Glomerular endothelial cell (primary cell): ENCODE results near the gene CTNND2. TPM values are rescaled to one million over a fixed set of nuclear protein-coding genes. Genes with fewer than 3 reads are reported as not detected.
"Not testable (repeated sequence)": the region's sequence is repeated elsewhere in the genome, so short reads cannot be mapped to it uniquely, and the experiment has no call there.

ENCODE experiments used
- DNase-seq: peaks from one replicate; pipeline ENCODE4 v3.0.0-alpha.2; 2011; ENCODE audit warnings: low read depth, low spot score; ENCODE audit errors: extremely low read depth
- total RNA-seq: library from RNA; depleted of rRNA; stranded (reverse); fragments of >200 nt; gene quantifications from 2 replicates; pipeline ENCODE4 v1.2.3, GENCODE V29; 2015

Gene CTNND2
- total RNA-seq, 1 donor from 2014 or later, result not detected

- no peak for DNase-seq
These were observed 548.8 kb downstream of the CTNND2 start for GRCh38 chr5:11355491-11355890.

- no peak for DNase-seq
These were observed 557.9 kb downstream of the CTNND2 start for GRCh38 chr5:11346336-11346735.

GRCh38 chr5:11335881-11336760 is 568.1 kb downstream of the CTNND2 start:
- no peak for DNase-seq

- DNase-seq, result no peak
These were observed 569.8 kb downstream of the CTNND2 start for GRCh38 chr5:11334404-11334803.

- no peak for DNase-seq
These were observed 574.6 kb downstream of the CTNND2 start for GRCh38 chr5:11329679-11330078.

GRCh38 chr5:11324521-11325289 is 579.5 kb downstream of the CTNND2 start:
- DNase-seq, result no peak

- DNase-seq, result no peak
These were observed 580.5 kb downstream of the CTNND2 start for GRCh38 chr5:11323761-11324160.

GRCh38 chr5:11322133-11322532 is 582.1 kb downstream of the CTNND2 start:
- DNase-seq, result no peak

- no peak for DNase-seq
These were observed 584.2 kb downstream of the CTNND2 start for GRCh38 chr5:11319836-11320580.

DNA sequence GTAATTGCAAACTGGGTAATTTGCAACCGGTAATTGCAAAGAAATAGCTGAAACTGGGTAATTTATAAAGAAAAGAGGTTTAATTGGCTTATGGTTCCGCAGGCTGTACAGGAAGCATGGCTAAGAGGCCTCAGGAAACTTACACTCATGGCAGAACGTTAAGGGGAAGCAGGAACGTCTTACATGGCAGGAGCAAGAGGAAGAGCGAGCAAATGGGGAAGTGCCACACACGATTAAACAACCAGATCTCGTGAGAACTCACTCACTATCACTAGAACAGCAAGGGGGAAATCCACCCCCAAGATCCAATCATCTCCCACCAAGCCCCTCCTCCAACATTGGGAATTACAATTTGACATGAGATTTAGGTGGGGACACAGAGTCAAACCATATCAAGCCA is 590.6 kb downstream of the CTNND2 start:
- not testable (repeated sequence) for DNase-seq

DNA sequence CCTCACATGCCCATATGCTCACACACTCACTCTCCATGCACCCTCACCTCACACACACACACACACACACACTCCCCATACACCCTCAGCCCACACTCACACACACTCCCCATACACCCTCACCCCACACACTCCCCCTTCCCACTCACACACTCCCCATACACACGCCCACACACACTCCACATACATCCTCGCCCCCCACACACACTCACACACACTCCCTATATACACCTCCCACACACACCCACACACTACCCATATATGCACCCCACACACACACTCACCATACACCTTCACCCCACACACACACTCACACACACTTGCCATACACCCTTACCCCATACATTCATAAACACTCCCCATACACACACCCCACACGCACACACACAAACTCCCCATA is 592.5 kb downstream of the CTNND2 start:
- DNase-seq, result no peak

- no peak for DNase-seq
These were observed 593.0 kb downstream of the CTNND2 start for GRCh38 chr5:11311272-11311671.

- no peak for DNase-seq
These were observed 594.1 kb downstream of the CTNND2 start for GRCh38 chr5:11310158-11310557.

GRCh38 chr5:11306365-11306764 is 597.9 kb downstream of the CTNND2 start:
- no peak for DNase-seq

DNA sequence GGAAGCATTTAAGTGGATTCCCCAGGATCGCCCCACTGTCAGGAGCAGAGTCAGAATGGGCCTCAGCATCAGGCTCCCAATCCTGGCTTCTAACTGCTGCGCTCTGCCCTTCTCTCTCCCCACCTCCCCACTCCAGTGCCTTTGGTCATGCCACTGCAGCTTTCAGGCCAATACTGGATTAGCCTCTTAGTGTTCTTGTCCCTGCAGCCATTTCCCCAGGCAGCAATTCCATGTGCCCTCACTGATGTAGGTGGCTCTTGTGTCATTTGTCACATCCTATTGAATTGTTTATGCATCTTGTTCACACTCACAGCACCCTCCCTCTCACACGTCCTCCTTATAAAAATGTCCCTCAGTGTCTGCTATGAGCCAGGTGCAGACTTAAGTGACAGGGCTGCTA is 599.0 kb downstream of the CTNND2 start:
- no peak for DNase-seq

GRCh38 chr5:11304641-11305040 is 599.6 kb downstream of the CTNND2 start:
- DNase-seq, result no peak

DNA sequence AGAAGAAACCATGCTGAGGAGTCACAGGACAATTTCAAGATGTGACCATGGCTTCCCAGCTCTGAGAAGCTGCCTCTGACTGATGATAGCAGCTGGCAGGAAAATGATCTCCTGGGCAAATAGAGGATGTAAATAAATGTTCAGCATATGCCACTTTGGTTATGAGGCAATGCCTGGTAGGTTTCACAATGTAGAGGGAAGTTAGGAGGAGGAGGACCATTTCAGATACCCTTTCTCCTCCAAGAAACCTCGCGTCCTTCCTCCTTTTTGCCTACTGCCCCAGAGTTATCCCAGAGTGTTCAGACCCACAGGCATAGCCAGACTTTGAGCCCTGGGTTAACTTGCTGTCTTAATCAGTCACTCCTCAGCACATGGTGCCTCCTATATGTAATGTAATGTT is 601.6 kb downstream of the CTNND2 start:
- DNase-seq, result no peak

- no peak for DNase-seq
These were observed 603.1 kb downstream of the CTNND2 start for GRCh38 chr5:11301171-11301570.

DNA sequence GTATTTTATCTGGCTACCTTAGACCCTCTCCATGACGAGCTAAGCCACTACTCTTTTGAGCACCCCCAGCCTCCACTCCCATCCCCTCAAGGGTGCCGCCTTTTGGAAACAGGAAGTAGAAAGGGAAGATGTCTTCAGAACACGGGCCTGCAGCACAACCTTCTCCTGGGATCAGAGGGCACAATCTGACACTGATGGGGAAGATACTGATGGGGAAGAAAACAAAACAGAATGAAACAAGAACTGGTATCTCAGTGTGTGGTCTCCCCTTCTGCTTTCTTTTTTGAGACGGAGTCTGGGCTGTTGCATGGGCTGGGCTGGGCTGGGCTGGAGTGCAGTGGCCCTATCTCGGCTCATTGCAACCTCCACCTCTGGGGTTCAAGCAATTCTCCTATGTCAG is 603.5 kb downstream of the CTNND2 start:
- DNase-seq, result no peak

- no peak for DNase-seq
These were observed 605.4 kb downstream of the CTNND2 start for GRCh38 chr5:11298877-11299276.

DNA sequence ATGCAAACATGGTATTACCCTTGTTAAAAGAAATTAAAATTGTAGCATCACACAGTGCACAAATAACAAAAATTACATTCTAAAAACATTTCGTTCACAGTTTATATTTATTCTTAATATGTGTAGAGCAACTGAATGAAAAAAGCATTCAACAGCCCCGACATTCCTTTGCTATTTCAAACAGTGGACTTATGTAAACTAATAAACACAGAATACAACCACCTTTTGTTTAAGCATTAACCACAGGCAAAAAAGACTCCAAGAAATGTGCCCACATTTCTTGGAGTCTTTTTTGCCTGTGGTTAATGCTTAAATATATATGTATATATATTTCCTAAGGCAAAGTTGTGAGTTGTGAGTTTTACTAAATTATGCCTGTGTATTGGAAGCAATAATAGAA is 610.7 kb downstream of the CTNND2 start:
- DNase-seq, result no peak
